ENCODE measurements around the gene ANKRD1.
"Not testable (repeated sequence)": the region's sequence is repeated elsewhere in the genome, so short reads cannot be mapped to it uniquely, and the experiment has no call there.

The ANKRD1 gene

DNA sequence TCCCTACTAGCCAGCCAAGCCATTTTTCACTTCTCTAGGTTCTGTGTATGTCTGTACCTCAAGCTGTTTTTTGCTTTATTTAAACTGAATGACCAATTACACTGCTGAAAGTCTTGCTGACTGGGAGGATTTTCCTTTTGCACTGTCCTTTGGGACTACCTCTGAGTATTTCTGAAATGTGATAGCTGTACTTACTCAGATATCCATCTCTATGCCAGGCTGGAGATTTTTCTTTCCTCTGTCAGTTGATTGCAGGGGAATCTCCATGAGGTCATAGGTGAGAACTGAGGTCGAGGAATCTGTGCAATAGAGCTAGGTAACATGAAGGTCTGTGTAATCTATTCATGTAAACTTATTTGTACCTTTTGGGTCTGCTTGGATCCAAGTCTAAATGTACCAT lies 38.9 kb upstream of the ANKRD1 start:
- Histone ChIP-seq H3K27me3 (ENCODE audit: control insufficient read depth, insufficient read depth, low read length) (peaks cover 7% of the 10 kb centered on the region; the same call in 1 of the 2 replicates), H3K4me1 (ENCODE audit: control insufficient read depth, insufficient read depth, low read length) (no peaks in the 10 kb centered on the region), H3K27ac (ENCODE audit: low read depth, low read length) (no peak overlapping the region), H3K9me3 (ENCODE audit: control insufficient read depth, insufficient read depth, low read depth, low read length) (no peaks in the 10 kb centered on the region; the same call in 1 of the 2 replicates), H3K36me3 (ENCODE audit: control insufficient read depth, insufficient read depth, low read length) (no peaks in the 10 kb centered on the region), H3K9ac (ENCODE audit: low read length) (no peak overlapping the region), H3K4me3 (ENCODE audit: low read depth, low read length) (no peak overlapping the region)

DNA sequence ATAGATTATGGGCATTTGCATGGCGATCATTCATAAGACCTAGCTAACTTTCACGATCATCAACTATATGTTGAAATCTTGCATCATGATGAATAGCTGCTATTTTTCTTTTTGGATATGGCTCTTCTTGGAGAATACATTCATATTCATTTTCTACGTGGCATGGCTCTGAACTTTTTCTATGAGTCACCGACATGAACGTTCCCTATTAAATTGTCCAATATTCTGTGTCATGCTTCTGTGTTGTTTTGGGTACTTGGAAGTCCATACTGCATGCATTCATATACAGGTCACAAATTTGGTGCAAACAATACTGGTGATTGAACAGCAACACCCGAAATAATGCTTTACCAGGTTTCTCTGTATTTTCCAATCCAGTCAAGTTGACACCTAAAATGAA lies 37.9 kb upstream of the ANKRD1 start:
- Histone ChIP-seq H3K9me3 (ENCODE audit: control insufficient read depth, insufficient read depth, low read depth, low read length) (no peaks in the 10 kb centered on the region; the same call in 1 of the 2 replicates), H3K27me3 (ENCODE audit: control insufficient read depth, insufficient read depth, low read length) (no peaks in the 10 kb centered on the region), H3K4me3 (ENCODE audit: low read depth, low read length) (no peak overlapping the region), H3K36me3 (ENCODE audit: control insufficient read depth, insufficient read depth, low read length) (no peaks in the 10 kb centered on the region), H3K27ac (ENCODE audit: low read depth, low read length) (no peak overlapping the region), H3K9ac (ENCODE audit: low read length) (no peak overlapping the region), H3K4me1 (ENCODE audit: control insufficient read depth, insufficient read depth, low read length) (no peaks in the 10 kb centered on the region)

DNA sequence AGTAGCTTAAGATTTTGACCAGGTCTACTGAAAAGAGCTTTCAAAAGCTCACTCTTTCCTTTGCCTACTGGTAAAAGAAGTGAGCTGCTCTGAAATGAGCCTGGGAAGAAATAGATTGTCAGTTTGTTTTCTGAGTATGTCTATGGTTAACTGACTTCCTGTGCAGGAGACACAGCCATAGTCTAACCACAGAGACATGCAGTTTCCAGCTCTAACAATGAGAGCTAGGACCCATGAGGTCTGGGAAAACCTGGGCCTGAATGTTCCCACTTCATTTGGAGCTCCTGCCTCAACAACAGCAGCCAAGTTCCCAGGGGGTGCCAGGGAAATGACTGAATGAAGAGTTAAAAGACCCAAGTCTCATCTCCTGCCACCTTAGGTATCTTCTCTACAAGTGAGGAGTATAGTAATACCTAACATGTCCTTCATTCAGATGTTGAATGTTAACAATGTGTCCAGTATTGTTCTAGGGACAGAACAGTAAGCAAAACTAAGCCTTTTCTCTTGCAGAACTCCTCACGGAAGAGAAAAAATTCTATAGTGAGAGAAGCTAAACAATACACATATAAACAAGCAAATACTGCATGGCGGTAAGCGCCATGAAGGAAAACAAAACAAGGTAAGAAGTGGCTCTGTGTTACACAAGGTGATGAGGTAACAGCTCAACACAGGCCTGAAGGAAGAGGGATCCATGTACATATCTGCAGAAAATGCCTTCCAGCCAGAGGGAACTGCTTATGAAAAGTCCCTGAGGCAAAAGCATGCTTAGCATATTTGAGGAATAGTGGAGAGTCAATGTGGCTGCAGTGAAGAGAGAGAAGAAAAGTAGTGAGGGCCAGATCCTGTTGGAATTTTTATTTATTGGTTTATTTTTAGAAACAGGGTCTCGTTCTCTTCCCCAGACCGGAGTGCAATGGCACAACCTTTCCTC lies 26.4 kb upstream of the ANKRD1 start:
- H3K4me3 ChIP-seq (ENCODE audit: low read depth, low read length) = no peak overlapping the region
- no peaks in the 10 kb centered on the region for H3K4me1 ChIP-seq (ENCODE audit: control insufficient read depth, insufficient read depth, low read length)
- H3K9ac ChIP-seq (ENCODE audit: low read length) = no peak overlapping the region
- peaks cover 4% of the 10 kb centered on the region; the same call in 1 of the 2 replicates for H3K27me3 ChIP-seq (ENCODE audit: control insufficient read depth, insufficient read depth, low read length)
- no peaks in the 10 kb centered on the region for H3K9me3 ChIP-seq (ENCODE audit: control insufficient read depth, insufficient read depth, low read depth, low read length)
- no peaks in the 10 kb centered on the region for H3K36me3 ChIP-seq (ENCODE audit: control insufficient read depth, insufficient read depth, low read length)
- no peak overlapping the region for H3K27ac ChIP-seq (ENCODE audit: low read depth, low read length)

DNA sequence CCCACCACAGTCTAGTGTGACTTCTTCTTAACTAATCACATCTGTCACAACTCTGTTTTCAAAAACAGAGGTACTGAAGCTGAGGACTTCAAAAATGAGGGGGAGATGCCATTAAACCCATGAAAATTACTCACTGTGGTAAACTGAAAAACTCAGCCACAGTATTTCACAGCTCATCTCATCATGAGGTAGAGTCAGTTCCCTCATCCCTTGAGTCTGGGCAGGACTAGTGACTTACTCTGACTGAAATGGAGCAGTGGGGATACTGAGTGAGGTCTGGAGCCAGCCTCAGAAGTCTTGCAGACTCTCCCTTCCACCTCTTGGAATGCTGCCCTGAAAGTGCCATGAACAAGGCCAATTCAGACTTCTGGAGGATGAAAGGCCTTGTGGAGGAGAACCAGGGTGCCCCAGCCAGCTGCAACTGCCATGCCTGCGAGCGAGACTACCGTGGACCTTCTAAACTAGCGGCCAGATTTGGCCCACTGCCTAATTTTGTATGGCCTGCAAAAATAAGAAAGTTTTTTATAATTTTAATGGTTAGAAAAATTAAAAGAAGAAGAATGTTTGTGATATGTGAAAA lies 24.7 kb upstream of the ANKRD1 start:
- H3K4me1 ChIP-seq (ENCODE audit: control insufficient read depth, insufficient read depth, low read length) = no peaks in the 10 kb centered on the region
- no peaks in the 10 kb centered on the region for H3K36me3 ChIP-seq (ENCODE audit: control insufficient read depth, insufficient read depth, low read length)
- H3K9ac ChIP-seq (ENCODE audit: low read length) = no peak overlapping the region
- H3K9me3 ChIP-seq (ENCODE audit: control insufficient read depth, insufficient read depth, low read depth, low read length) = no peaks in the 10 kb centered on the region
- H3K4me3 ChIP-seq (ENCODE audit: low read depth, low read length) = no peak overlapping the region
- H3K27ac ChIP-seq (ENCODE audit: low read depth, low read length) = no peak overlapping the region
- H3K27me3 ChIP-seq (ENCODE audit: control insufficient read depth, insufficient read depth, low read length) = peaks cover 12% of the 10 kb centered on the region; the same call in 1 of the 2 replicates

DNA sequence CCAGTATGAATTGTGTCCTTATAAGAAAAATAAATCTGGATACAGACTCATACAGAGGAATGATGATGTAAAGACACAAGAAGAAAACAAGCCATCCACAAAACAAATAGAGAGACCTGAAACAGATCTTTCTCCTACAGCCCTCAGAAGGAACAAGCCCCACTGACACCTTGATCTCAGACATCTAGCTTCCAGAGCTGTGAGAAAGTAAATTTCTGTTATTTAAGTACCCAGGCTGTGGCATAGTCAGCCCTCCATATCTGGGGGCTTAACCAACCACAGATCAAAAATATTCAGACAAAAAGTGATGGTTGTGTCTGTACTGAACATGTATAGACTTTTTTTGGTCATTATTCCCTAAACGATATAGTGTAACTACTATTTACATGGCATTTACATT lies 23.9 kb upstream of the ANKRD1 start:
- Histone ChIP-seq H3K27me3 (ENCODE audit: control insufficient read depth, insufficient read depth, low read length) (peaks cover 13% of the 10 kb centered on the region; the same call in 1 of the 2 replicates), H3K4me3 (ENCODE audit: low read depth, low read length) (no peak overlapping the region)

DNA sequence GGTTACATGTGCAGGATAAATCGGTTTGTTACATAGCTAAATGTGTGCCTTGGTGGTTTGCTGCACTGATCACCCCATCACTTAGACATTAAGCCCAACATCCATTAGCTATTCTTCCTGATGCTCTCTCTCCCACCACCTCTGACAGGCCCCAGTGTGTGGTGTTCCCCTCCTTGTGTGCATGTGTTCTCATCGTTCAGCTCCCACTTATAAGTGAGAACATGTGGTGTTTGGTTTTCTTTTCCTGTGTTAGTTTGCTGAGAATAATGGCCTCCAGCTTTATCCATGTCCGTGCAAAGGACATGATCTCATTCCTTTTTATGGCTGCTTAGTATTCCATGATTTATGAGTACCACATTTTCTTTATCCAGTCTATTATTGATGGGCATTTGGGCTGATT lies 22.1 kb upstream of the ANKRD1 start:
- H3K27me3 ChIP-seq (ENCODE audit: control insufficient read depth, insufficient read depth, low read length) = peaks cover 28% of the 10 kb centered on the region
- H3K27ac ChIP-seq (ENCODE audit: low read depth, low read length); H3K4me3 ChIP-seq (ENCODE audit: low read depth, low read length); H3K9me3 ChIP-seq (ENCODE audit: control insufficient read depth, insufficient read depth, low read depth, low read length); H3K36me3 ChIP-seq (ENCODE audit: control insufficient read depth, insufficient read depth, low read length); H3K9ac ChIP-seq (ENCODE audit: low read length); H3K4me1 ChIP-seq (ENCODE audit: control insufficient read depth, insufficient read depth, low read length): not testable (repeated sequence)

More for the DNA sequence above, 23.9 kb upstream of the ANKRD1 start:
- H3K27ac ChIP-seq (ENCODE audit: low read depth, low read length) = no peak overlapping the region
- H3K9me3 ChIP-seq (ENCODE audit: control insufficient read depth, insufficient read depth, low read depth, low read length) = no peaks in the 10 kb centered on the region
- no peaks in the 10 kb centered on the region for H3K36me3 ChIP-seq (ENCODE audit: control insufficient read depth, insufficient read depth, low read length)
- H3K4me1 ChIP-seq (ENCODE audit: control insufficient read depth, insufficient read depth, low read length) = no peaks in the 10 kb centered on the region
- no peak overlapping the region for H3K9ac ChIP-seq (ENCODE audit: low read length)

DNA sequence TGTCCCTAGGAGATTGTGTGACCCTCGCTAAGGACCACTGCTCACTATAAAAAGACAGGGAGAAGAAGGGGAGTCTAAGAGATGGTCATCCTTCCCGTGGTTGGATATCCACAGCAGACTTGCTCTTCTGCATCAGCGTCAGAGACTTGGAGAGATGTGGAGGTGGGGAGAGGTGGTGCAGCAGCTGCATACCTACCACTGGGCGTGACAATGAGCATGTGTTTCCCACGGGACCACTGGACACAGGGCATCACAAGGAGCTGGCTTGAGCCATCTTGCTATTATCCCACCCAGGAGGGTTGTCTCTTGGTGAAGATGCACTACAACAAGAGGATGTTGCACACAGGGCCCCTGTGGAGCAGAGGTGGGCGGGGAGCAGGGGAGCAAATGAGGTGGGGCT lies 18.8 kb upstream of the ANKRD1 start:
- H3K36me3 ChIP-seq (ENCODE audit: control insufficient read depth, insufficient read depth, low read length) = no peaks in the 10 kb centered on the region
- peaks cover 12% of the 10 kb centered on the region; the same call in 1 of the 2 replicates for H3K4me1 ChIP-seq (ENCODE audit: control insufficient read depth, insufficient read depth, low read length)
- no peak overlapping the region for H3K27ac ChIP-seq (ENCODE audit: low read depth, low read length)
- H3K27me3 ChIP-seq (ENCODE audit: control insufficient read depth, insufficient read depth, low read length) = peaks cover 56% of the 10 kb centered on the region
- H3K4me3 ChIP-seq (ENCODE audit: low read depth, low read length) = no peak overlapping the region
- H3K9me3 ChIP-seq (ENCODE audit: control insufficient read depth, insufficient read depth, low read depth, low read length) = no peaks in the 10 kb centered on the region
- H3K9ac ChIP-seq (ENCODE audit: low read length) = no peak overlapping the region

DNA sequence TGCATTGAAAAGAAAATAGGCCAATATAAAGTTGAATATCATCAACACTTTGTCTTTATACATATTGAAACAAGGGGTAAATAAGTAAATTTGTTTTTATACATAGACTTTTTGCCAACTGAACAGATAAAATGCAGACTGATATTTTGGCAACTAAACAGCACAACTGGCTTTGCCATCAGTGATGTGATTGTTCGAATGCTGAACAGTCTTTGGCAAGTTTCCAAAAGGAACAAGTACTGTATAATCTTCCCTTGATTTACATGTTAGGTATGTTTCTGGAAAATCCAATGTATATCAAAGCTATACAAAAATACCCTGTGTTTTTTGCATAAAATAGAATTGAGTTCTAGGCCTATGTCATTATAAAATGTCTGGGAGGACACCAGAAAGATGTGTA lies 18.2 kb upstream of the ANKRD1 start:
- Histone ChIP-seq H3K9ac (ENCODE audit: low read length) (no peak overlapping the region), H3K9me3 (ENCODE audit: control insufficient read depth, insufficient read depth, low read depth, low read length) (no peaks in the 10 kb centered on the region), H3K27me3 (ENCODE audit: control insufficient read depth, insufficient read depth, low read length) (peaks cover 61% of the 10 kb centered on the region), H3K4me3 (ENCODE audit: low read depth, low read length) (no peak overlapping the region), H3K36me3 (ENCODE audit: control insufficient read depth, insufficient read depth, low read length) (no peaks in the 10 kb centered on the region), H3K27ac (ENCODE audit: low read depth, low read length) (no peak overlapping the region), H3K4me1 (ENCODE audit: control insufficient read depth, insufficient read depth, low read length) (peaks cover 12% of the 10 kb centered on the region; the same call in 1 of the 2 replicates)

DNA sequence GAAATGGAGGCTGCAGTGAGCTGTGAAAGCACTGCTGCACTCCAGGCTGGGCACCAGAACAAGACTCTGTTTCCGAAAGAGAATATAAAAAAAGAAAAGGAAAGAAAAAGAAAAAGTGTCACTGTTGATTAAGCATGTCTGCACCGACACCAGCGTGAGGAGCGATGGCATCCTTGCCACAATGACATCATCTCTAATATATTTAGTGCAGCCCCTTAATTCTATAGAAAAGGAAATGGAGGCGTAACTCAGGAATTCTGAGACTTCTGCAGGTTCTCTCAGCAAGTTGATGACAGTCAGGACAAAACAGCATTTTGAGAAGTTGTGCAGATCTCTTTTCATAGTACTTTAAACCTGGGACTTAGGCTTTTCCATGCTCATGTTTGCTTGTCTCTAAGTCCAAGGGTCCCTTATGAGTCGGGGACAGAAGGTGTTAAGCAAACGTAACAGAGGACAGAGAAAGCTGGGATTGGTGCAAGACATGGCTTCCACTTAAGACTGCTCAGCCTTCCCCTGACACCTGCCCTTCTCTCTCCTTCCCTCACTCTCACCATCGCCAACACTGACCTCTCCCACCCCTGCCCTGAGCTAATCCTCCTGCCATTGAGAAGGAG lies 16.9 kb upstream of the ANKRD1 start:
- H3K27me3 ChIP-seq (ENCODE audit: control insufficient read depth, insufficient read depth, low read length) = peaks cover 75% of the 10 kb centered on the region
- no peak overlapping the region for H3K9ac ChIP-seq (ENCODE audit: low read length)
- H3K27ac ChIP-seq (ENCODE audit: low read depth, low read length) = no peak overlapping the region

DNA sequence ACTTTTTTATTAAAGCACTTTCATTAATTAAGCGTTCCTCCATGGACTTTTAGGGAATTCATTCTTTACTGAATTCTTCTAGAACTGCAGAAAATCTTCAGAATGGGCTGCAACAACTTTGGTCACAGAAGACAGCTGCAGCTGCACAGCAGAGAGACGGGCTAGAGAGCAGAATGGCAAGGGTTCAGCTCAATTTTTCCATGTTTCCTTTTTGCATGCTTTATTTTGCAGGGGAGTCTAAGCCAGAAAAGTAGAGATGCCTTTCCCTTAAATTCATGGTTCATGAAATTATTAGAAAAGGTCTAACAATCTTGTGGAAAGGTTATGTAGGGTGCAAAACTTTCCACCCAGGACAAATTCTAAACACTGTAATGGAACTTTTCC lies 15.4 kb upstream of the ANKRD1 start:
- Histone ChIP-seq H3K9ac (ENCODE audit: low read length) (no peak overlapping the region), H3K27ac (ENCODE audit: low read depth, low read length) (no peak overlapping the region), H3K27me3 (ENCODE audit: control insufficient read depth, insufficient read depth, low read length) (peaks cover 88% of the 10 kb centered on the region), H3K4me3 (ENCODE audit: low read depth, low read length) (no peak overlapping the region), H3K9me3 (ENCODE audit: control insufficient read depth, insufficient read depth, low read depth, low read length) (no peaks in the 10 kb centered on the region), H3K4me1 (ENCODE audit: control insufficient read depth, insufficient read depth, low read length) (peaks cover 17% of the 10 kb centered on the region), H3K36me3 (ENCODE audit: control insufficient read depth, insufficient read depth, low read length) (no peaks in the 10 kb centered on the region)

More for the DNA sequence above, 16.9 kb upstream of the ANKRD1 start:
- Histone ChIP-seq H3K4me1 (ENCODE audit: control insufficient read depth, insufficient read depth, low read length) (peaks cover 12% of the 10 kb centered on the region; the same call in 1 of the 2 replicates), H3K9me3 (ENCODE audit: control insufficient read depth, insufficient read depth, low read depth, low read length) (no peaks in the 10 kb centered on the region), H3K36me3 (ENCODE audit: control insufficient read depth, insufficient read depth, low read length) (no peaks in the 10 kb centered on the region), H3K4me3 (ENCODE audit: low read depth, low read length) (no peak overlapping the region)

All from HUES6 (cell line).